ENCODE measurements around the gene KLHDC8A. TPM values are rescaled to one million over a fixed set of nuclear protein-coding genes. Genes with fewer than 3 reads are reported as not detected.

The KLHDC8A gene
- polyA plus RNA-seq, 1 donor (not counting 4 experiments of a cell fraction or from before 2014, with no cell fraction given), result not detected

- no peak for FAIRE-seq
- no peak for TF ChIP-seq EZH2 (IDR thresholded peaks at IDR 0.05; ENCODE audit: low read length)
- no peak for TF ChIP-seq CTCF (optimal IDR thresholded peaks at IDR 0.05 in 1 of 3, IDR thresholded peaks at IDR 0.05 in 1 of 3, conservative IDR thresholded peaks at IDR 0.05 in 1 of 3; ENCODE audit: extremely low read depth in 1 of 3, insufficient read depth in 2 of 3, low read length in 3 of 3)
- H3K4me1 ChIP-seq (ENCODE audit: control insufficient read depth, extremely low read depth, insufficient read depth, low read length), result peaks cover 3% of the 10 kb centered on the region
- no peak overlapping the region for H3K4me3 ChIP-seq (ENCODE audit: control insufficient read depth in 2 of 3, extremely low read depth in 1 of 3, insufficient read depth in 2 of 3, low read depth in 1 of 3, low read length in 3 of 3)
- no peak overlapping the region for H2AFZ ChIP-seq (ENCODE audit: control insufficient read depth, low read length)
- dilution Hi-C loops (cut with MboI; ENCODE audit: extremely low pct_ligation_motif_present, low sequenced_read_pairs), result no loop called here
- H3K27me3 ChIP-seq (ENCODE audit: control insufficient read depth, extremely low read depth, insufficient read depth, low read length), result peaks cover 13% of the 10 kb centered on the region
- H3K79me2 ChIP-seq (ENCODE audit: control insufficient read depth, insufficient read depth, low read length), result no peaks in the 10 kb centered on the region
- no peaks in the 10 kb centered on the region for H3K36me3 ChIP-seq (ENCODE audit: control insufficient read depth in 2 of 2, extremely low read depth in 1 of 2, insufficient read depth in 2 of 2, low read length in 2 of 2)
- no peak overlapping the region for H3K27ac ChIP-seq (ENCODE audit: control insufficient read depth, insufficient read depth, low read length)
- H3K9me1 ChIP-seq (ENCODE audit: control insufficient read depth, extremely low read depth, insufficient read depth, low read length), result no peaks in the 10 kb centered on the region
- no peaks in the 10 kb centered on the region for H3K9me3 ChIP-seq (ENCODE audit: control insufficient read depth, low read depth, low read length)
- no peak overlapping the region for H3K9ac ChIP-seq (ENCODE audit: control insufficient read depth, extremely low read depth, insufficient read depth, low read length)
- DNase-seq (ENCODE audit: low read depth, low spot score), result no peak
- no peak overlapping the region for H3K4me2 ChIP-seq (ENCODE audit: control insufficient read depth, extremely low read depth, insufficient read depth, low read depth, low read length)
- no peaks in the 10 kb centered on the region for H4K20me1 ChIP-seq (ENCODE audit: control insufficient read depth, extremely low read depth, insufficient read depth, low read length)
These were observed 24.2 kb upstream of the KLHDC8A start for GRCh38 chr1:205380882-205381281.

- no peak for DNase-seq (ENCODE audit: low read depth, low spot score)
- no peak for FAIRE-seq
- Histone ChIP-seq H3K9me1 (ENCODE audit: control insufficient read depth, extremely low read depth, insufficient read depth, low read length) (no peaks in the 10 kb centered on the region), H3K9me3 (ENCODE audit: control insufficient read depth, low read depth, low read length) (no peaks in the 10 kb centered on the region), H3K27me3 (ENCODE audit: control insufficient read depth, extremely low read depth, insufficient read depth, low read length) (peaks cover 13% of the 10 kb centered on the region), H3K79me2 (ENCODE audit: control insufficient read depth, insufficient read depth, low read length) (no peaks in the 10 kb centered on the region), H3K4me3 (ENCODE audit: control insufficient read depth in 2 of 3, extremely low read depth in 1 of 3, insufficient read depth in 2 of 3, low read depth in 1 of 3, low read length in 3 of 3) (no peak overlapping the region), H3K27ac (ENCODE audit: control insufficient read depth, insufficient read depth, low read length) (no peak overlapping the region), H2AFZ (ENCODE audit: control insufficient read depth, low read length) (no peak overlapping the region), H4K20me1 (ENCODE audit: control insufficient read depth, extremely low read depth, insufficient read depth, low read length) (no peaks in the 10 kb centered on the region), H3K4me2 (ENCODE audit: control insufficient read depth, extremely low read depth, insufficient read depth, low read depth, low read length) (no peak overlapping the region), H3K4me1 (ENCODE audit: control insufficient read depth, extremely low read depth, insufficient read depth, low read length) (peaks cover 17% of the 10 kb centered on the region), H3K9ac (ENCODE audit: control insufficient read depth, extremely low read depth, insufficient read depth, low read length) (no peak overlapping the region), H3K36me3 (ENCODE audit: control insufficient read depth in 2 of 2, extremely low read depth in 1 of 2, insufficient read depth in 2 of 2, low read length in 2 of 2) (no peaks in the 10 kb centered on the region)
- dilution Hi-C loops (cut with MboI; ENCODE audit: extremely low pct_ligation_motif_present, low sequenced_read_pairs), result no loop called here
- TF ChIP-seq EZH2 (IDR thresholded peaks at IDR 0.05; ENCODE audit: low read length), result no peak
- no peak for TF ChIP-seq CTCF (optimal IDR thresholded peaks at IDR 0.05 in 1 of 3, IDR thresholded peaks at IDR 0.05 in 1 of 3, conservative IDR thresholded peaks at IDR 0.05 in 1 of 3; ENCODE audit: extremely low read depth in 1 of 3, insufficient read depth in 2 of 3, low read length in 3 of 3)
These were observed 22.3 kb upstream of the KLHDC8A start for GRCh38 chr1:205379056-205379455.

Data from keratinocyte (primary cell).